A204.1 (cell line): ENCODE data around the gene ATP10A.

Source experiments
- FAIRE-seq: peaks from 2 replicates; lab custom pipeline; 2012; peaks lifted over from hg19 to GRCh38; lab: Jason Lieb, UNC

The ATP10A gene

GRCh38 chr15:25700916-25701315 is 162.2 kb downstream of the ATP10A start:
- no peak for FAIRE-seq

- FAIRE-seq, result no peak
Measured at GRCh38 chr15:25697586-25697985, 165.5 kb downstream of the ATP10A start.

- FAIRE-seq, result no peak
Measured at GRCh38 chr15:25695875-25696760, 167.0 kb downstream of the ATP10A start.

- FAIRE-seq, result no peak
Measured at GRCh38 chr15:25694823-25695312, 168.3 kb downstream of the ATP10A start.

- FAIRE-seq, result no peak
Measured at GRCh38 chr15:25694239-25694584, 168.9 kb downstream of the ATP10A start.

- FAIRE-seq, result no peak
Measured at GRCh38 chr15:25693321-25694238, 169.5 kb downstream of the ATP10A start.

- FAIRE-seq, result no peak
Measured at GRCh38 chr15:25691544-25692430, 171.3 kb downstream of the ATP10A start.

GRCh38 chr15:25690673-25691543 is 172.2 kb downstream of the ATP10A start:
- FAIRE-seq, result no peak

GRCh38 chr15:25689592-25689991 is 173.5 kb downstream of the ATP10A start:
- FAIRE-seq, result no peak

GRCh38 chr15:25688166-25688565 is 175.0 kb downstream of the ATP10A start:
- no peak for FAIRE-seq

GRCh38 chr15:25687689-25688088 is 175.4 kb downstream of the ATP10A start:
- FAIRE-seq, result no peak

GRCh38 chr15:25687276-25687675 is 175.9 kb downstream of the ATP10A start:
- FAIRE-seq, result no peak

GRCh38 chr15:25686780-25687179 is 176.3 kb downstream of the ATP10A start:
- no peak for FAIRE-seq

GRCh38 chr15:25684521-25685431 is 178.4 kb downstream of the ATP10A start:
- no peak for FAIRE-seq

- no peak for FAIRE-seq
Measured at GRCh38 chr15:25683911-25684310, 179.2 kb downstream of the ATP10A start.

- FAIRE-seq, result no peak
Measured at GRCh38 chr15:25683415-25683814, 179.7 kb downstream of the ATP10A start.

- FAIRE-seq, result no peak
Measured at GRCh38 chr15:25682340-25682739, 180.8 kb downstream of the ATP10A start.

- no peak for FAIRE-seq
Measured at GRCh38 chr15:25680686-25681025, 182.5 kb downstream of the ATP10A start.

GRCh38 chr15:25679964-25680685 is 183.0 kb downstream of the ATP10A start:
- no peak for FAIRE-seq
